H1 (cell line): ENCODE data around the gene FGF10.

Experiments
- CREB1 ChIP-seq: IDR thresholded peaks from 2 replicates; pipeline ENCODE4 v1.6.1; 2012; ENCODE audit warnings: inconsistent platforms
- CTCF ChIP-seq, 3 experiments: IDR thresholded peaks; 1 replicate in 2 of 3; 2 replicates in 1 of 3; pipeline versions ENCODE4 v1.5.1 to v1.6.1; 2011; ENCODE audit warnings: low read length in 3 of 3, mild to moderate bottlenecking in 3 of 3, inconsistent platforms in 2 of 3, low read depth in 1 of 3, moderate library complexity in 1 of 3; ENCODE audit not compliant: insufficient read depth in 1 of 3; ENCODE audit errors: control extremely low read depth in 1 of 3
- EZH2 ChIP-seq: fragments of 200-600 bp; sonication (generic); IDR thresholded peaks from 2 replicates; pipeline ENCODE4 v1.7.1; 2012; ENCODE audit warnings: low read depth, mild to moderate bottlenecking, moderate library complexity, low read length, inconsistent platforms; ENCODE audit not compliant: severe bottlenecking
- POLR2A ChIP-seq, 2 experiments: IDR thresholded peaks; 1 replicate in 1 of 2; 2 replicates in 1 of 2; pipeline ENCODE4 v1.6.1; 2011; ENCODE audit warnings: low read depth in 2 of 2, low read length in 2 of 2, mild to moderate bottlenecking in 2 of 2; ENCODE audit errors: control extremely low read depth in 1 of 2
- POLR2AphosphoS5 ChIP-seq: IDR thresholded peaks from 2 replicates; pipeline ENCODE4 v1.6.1; 2011; ENCODE audit warnings: low read depth, low read length
- RAD21 ChIP-seq, 2 experiments: IDR thresholded peaks in 1 of 2; conservative IDR thresholded peaks in 1 of 2; 2 replicates each; pipeline ENCODE4 v1.6.1; 2011; ENCODE audit warnings: low read depth in 2 of 2, low read length in 2 of 2, improper control_type of control experiment in 1 of 2, inconsistent platforms in 1 of 2, mild to moderate bottlenecking in 1 of 2, moderate library complexity in 1 of 2

- no peak for TF ChIP-seq CREB1
- no peak for TF ChIP-seq POLR2AphosphoS5
- no peak for TF ChIP-seq EZH2
- no peak for TF ChIP-seq RAD21 (IDR thresholded peaks at IDR 0.05 in 1 of 2, conservative IDR thresholded peaks at IDR 0.05 in 1 of 2; ENCODE audit: low read depth in 2 of 2, low read length in 2 of 2)
- no peak for TF ChIP-seq POLR2A (IDR thresholded peaks at IDR 0.05; ENCODE audit: control extremely low read depth in 1 of 2, low read depth in 2 of 2, low read length in 2 of 2)
- no peak for TF ChIP-seq CTCF (IDR thresholded peaks at IDR 0.05; ENCODE audit: control extremely low read depth in 1 of 3, insufficient read depth in 1 of 3, low read depth in 1 of 3, low read length in 3 of 3)
Measured at GRCh38 chr5:44377057-44377456, 12.2 kb downstream of the FGF10 start.
